Muscle layer of duodenum (tissue), 2 donors: ENCODE results near the gene TRUB2.

Experiments used
- H3K27ac ChIP-seq: one replicate; pipeline ENCODE4 v1.7.0; 2013; ENCODE audit warnings: mild to moderate bottlenecking, low read length
- H3K27me3 ChIP-seq: one replicate; pipeline ENCODE4 v1.7.0; 2013; ENCODE audit warnings: low read depth, mild to moderate bottlenecking, control low read depth, low read length
- H3K36me3 ChIP-seq, 2 donors: one replicate each; pipeline ENCODE4 v1.7.0; 2013; ENCODE audit warnings: low read length in 2 of 2, control low read depth in 1 of 2, mild to moderate bottlenecking in 1 of 2; ENCODE audit not compliant: insufficient read depth in 2 of 2, control insufficient read depth in 1 of 2
- H3K4me1 ChIP-seq, 2 donors: one replicate each; pipeline ENCODE4 v1.7.0; 2013; ENCODE audit warnings: low read length in 2 of 2, mild to moderate bottlenecking in 2 of 2, control low read depth in 1 of 2, moderate library complexity in 1 of 2; ENCODE audit not compliant: insufficient read depth in 2 of 2, control insufficient read depth in 1 of 2
- H3K4me3 ChIP-seq, 2 donors: one replicate each; pipeline ENCODE4 v1.7.0; 2013; ENCODE audit warnings: low read length in 2 of 2, low read depth in 1 of 2, mild to moderate bottlenecking in 1 of 2
- H3K9me3 ChIP-seq, 2 donors: one replicate each; pipeline ENCODE4 v1.7.0; 2013; ENCODE audit warnings: low read length in 2 of 2, control low read depth in 1 of 2, mild to moderate bottlenecking in 1 of 2; ENCODE audit not compliant: control insufficient read depth in 1 of 2
- donor health status: healthy.

TRUB2 gene

GRCh38 chr9:128276574-128277270, 45.5 kb downstream of the TRUB2 start:
- Histone ChIP-seq H3K36me3 (peaks cover 9 to 18% of the 10 kb centered on the region in 2 donors), H3K4me1 (peaks cover 6 to 38% of the 10 kb centered on the region in 2 donors), H3K27me3 (no peaks in the 10 kb centered on the region), H3K27ac (peak overlapping the region; percentile 84), H3K4me3 (peak overlapping the region; percentile 90 to 96), H3K9me3 (no peaks in the 10 kb centered on the region)

GRCh38 chr9:128276008-128276573, 46.2 kb downstream of the TRUB2 start, which contains the start of gene SWI5:
Gene SWI5, plus strand, starts transcription at chr9:128276276.
- peak within 1 kb of the TSS; percentile 90 to 96 for H3K4me3 ChIP-seq
- H3K4me1 ChIP-seq: peaks cover 6 to 38% of the 10 kb centered on the region in 2 donors
- peaks cover 15 to 25% of the 10 kb centered on the region in 2 donors for H3K36me3 ChIP-seq
- H3K27ac ChIP-seq: peak within 1 kb of the TSS; percentile 85
- H3K27me3 ChIP-seq: no peaks in the 10 kb centered on the region
- no peaks in the 10 kb centered on the region for H3K9me3 ChIP-seq

GRCh38 chr9:128275198-128276007, 46.8 kb downstream of the TRUB2 start, which contains the start of gene GOLGA2:
Gene GOLGA2, minus strand, starts transcription at chr9:128276007. Its CDS starts 31 bp downstream, at chr9:128275976.
- peaks cover 17 to 28% of the 10 kb centered on the region in 2 donors for H3K36me3 ChIP-seq
- peaks cover 6 to 38% of the 10 kb centered on the region in 2 donors for H3K4me1 ChIP-seq
- H3K4me3 ChIP-seq: peak within 1 kb of the TSS; percentile 90 to 96
- peak within 1 kb of the TSS; percentile 85 for H3K27ac ChIP-seq
- H3K27me3 ChIP-seq: no peaks in the 10 kb centered on the region
- no peaks in the 10 kb centered on the region for H3K9me3 ChIP-seq

- peak overlapping the region; percentile 74 to 96 for H3K4me3 ChIP-seq
Measured at GRCh38 chr9:128274245-128274644, 48.0 kb downstream of the TRUB2 start.

GRCh38 chr9:128271512-128271911, 50.7 kb downstream of the TRUB2 start:
- no peak overlapping the region for H3K4me3 ChIP-seq
- H3K27me3 ChIP-seq: no peaks in the 10 kb centered on the region
- H3K27ac ChIP-seq: no peak overlapping the region
- no peaks in the 10 kb centered on the region for H3K9me3 ChIP-seq
- H3K4me1 ChIP-seq: peaks cover 6 to 26% of the 10 kb centered on the region in 2 donors
- peaks cover 30 to 51% of the 10 kb centered on the region in 2 donors for H3K36me3 ChIP-seq

More at GRCh38 chr9:128274245-128274644, 48.0 kb downstream of the TRUB2 start:
- Histone ChIP-seq H3K27ac (no peak overlapping the region), H3K4me1 (peaks cover 6 to 38% of the 10 kb centered on the region in 2 donors), H3K36me3 (peaks cover 17 to 33% of the 10 kb centered on the region in 2 donors), H3K9me3 (no peaks in the 10 kb centered on the region), H3K27me3 (no peaks in the 10 kb centered on the region)

GRCh38 chr9:128271112-128271511, 51.1 kb downstream of the TRUB2 start:
- no peaks in the 10 kb centered on the region for H3K9me3 ChIP-seq
- H3K4me1 ChIP-seq: peaks cover 6 to 26% of the 10 kb centered on the region in 2 donors
- H3K27me3 ChIP-seq: no peaks in the 10 kb centered on the region
- no peak overlapping the region for H3K27ac ChIP-seq
- peaks cover 33 to 55% of the 10 kb centered on the region in 2 donors for H3K36me3 ChIP-seq
- H3K4me3 ChIP-seq: no peak overlapping the region

GRCh38 chr9:128266868-128267590, 55.2 kb downstream of the TRUB2 start:
- Histone ChIP-seq H3K4me3 (no peak overlapping the region), H3K4me1 (no peaks in the 10 kb centered on the region), H3K27ac (no peak overlapping the region), H3K9me3 (no peaks in the 10 kb centered on the region), H3K27me3 (no peaks in the 10 kb centered on the region), H3K36me3 (peaks cover 41 to 70% of the 10 kb centered on the region in 2 donors)

GRCh38 chr9:128265348-128265847, 56.8 kb downstream of the TRUB2 start:
- no peak overlapping the region for H3K4me3 ChIP-seq
- no peaks in the 10 kb centered on the region for H3K27me3 ChIP-seq
- peaks cover 40 to 74% of the 10 kb centered on the region in 2 donors for H3K36me3 ChIP-seq
- no peak overlapping the region for H3K27ac ChIP-seq
- H3K4me1 ChIP-seq: no peaks in the 10 kb centered on the region
- no peaks in the 10 kb centered on the region for H3K9me3 ChIP-seq

- Histone ChIP-seq H3K4me1 (no peaks in the 10 kb centered on the region), H3K9me3 (no peaks in the 10 kb centered on the region), H3K27me3 (no peaks in the 10 kb centered on the region), H3K36me3 (peaks cover 51 to 89% of the 10 kb centered on the region in 2 donors), H3K27ac (no peak overlapping the region), H3K4me3 (no peak overlapping the region)
Measured at GRCh38 chr9:128262687-128263086, 59.6 kb downstream of the TRUB2 start.

- Histone ChIP-seq H3K36me3 (peaks cover 36 to 74% of the 10 kb centered on the region in 2 donors), H3K27me3 (no peaks in the 10 kb centered on the region), H3K4me3 (no peak overlapping the region), H3K4me1 (no peaks in the 10 kb centered on the region), H3K27ac (no peak overlapping the region), H3K9me3 (no peaks in the 10 kb centered on the region)
Measured at GRCh38 chr9:128260340-128260739, 61.9 kb downstream of the TRUB2 start.
